GM12872 (cell line): Measurements from ENCODE around the gene RASSF1.

Source experiments
- CTCF ChIP-seq: IDR thresholded peaks from 3 replicates; pipeline ENCODE4 v1.5.1; 2011; ENCODE audit warnings: low read depth, mild to moderate bottlenecking, low read length, moderate library complexity; ENCODE audit not compliant: insufficient read depth

RASSF1 gene

GRCh38 chr3:50314342-50314741 lies 26.3 kb downstream of the RASSF1 start:
- no peak for TF ChIP-seq CTCF

GRCh38 chr3:50304601-50305000 lies 36.0 kb downstream of the RASSF1 start:
- TF ChIP-seq CTCF = no peak

DNA sequence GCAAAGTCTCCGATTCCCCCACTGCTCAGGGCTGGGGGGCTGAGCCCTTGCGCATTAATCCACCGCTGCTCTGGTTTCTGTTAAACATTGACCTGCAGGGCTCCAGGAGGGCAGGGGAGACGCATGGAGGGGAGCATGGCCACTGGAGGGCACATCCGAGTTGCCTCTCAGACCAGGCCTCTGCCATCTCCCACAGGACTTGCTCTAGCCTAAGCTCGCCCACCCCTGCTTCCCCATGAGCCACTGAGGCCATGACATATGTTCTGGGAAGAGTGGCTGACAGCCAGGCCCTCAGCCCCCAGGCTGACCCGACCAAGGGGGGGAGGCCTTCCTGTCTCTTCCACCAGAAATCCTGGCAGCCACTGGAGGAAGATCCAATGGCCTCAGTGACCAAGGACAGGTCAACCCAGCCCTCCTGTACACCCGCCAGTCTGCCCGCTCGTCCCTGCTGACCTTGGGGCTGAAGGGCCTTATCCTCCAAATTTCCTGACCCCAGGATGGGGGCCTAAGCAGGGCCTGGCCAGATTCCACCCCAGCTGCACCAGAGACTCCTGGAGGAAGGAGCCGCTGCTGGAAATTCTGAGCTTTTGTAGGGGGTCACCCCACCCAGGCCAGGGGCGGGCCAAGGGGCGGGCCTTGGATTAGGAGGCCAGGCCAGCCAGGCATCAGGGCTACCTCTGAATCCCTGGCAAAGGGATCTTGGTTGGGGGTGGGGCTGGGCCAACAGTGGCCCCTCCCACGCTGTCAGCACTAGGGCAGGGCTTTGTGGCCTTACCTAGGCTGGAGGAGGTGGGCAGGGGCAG lies 37.4 kb downstream of the RASSF1 start, which contains the start of gene HYAL1:
HYAL1 (minus strand) TSS at position 562 of the 803 bp plus-strand sequence. CDS start 618 bp downstream, outside the sequence.
- TF ChIP-seq CTCF = no peak

GRCh38 chr3:50302095-50303012 lies 38.3 kb downstream of the RASSF1 start:
- no peak for TF ChIP-seq CTCF

DNA sequence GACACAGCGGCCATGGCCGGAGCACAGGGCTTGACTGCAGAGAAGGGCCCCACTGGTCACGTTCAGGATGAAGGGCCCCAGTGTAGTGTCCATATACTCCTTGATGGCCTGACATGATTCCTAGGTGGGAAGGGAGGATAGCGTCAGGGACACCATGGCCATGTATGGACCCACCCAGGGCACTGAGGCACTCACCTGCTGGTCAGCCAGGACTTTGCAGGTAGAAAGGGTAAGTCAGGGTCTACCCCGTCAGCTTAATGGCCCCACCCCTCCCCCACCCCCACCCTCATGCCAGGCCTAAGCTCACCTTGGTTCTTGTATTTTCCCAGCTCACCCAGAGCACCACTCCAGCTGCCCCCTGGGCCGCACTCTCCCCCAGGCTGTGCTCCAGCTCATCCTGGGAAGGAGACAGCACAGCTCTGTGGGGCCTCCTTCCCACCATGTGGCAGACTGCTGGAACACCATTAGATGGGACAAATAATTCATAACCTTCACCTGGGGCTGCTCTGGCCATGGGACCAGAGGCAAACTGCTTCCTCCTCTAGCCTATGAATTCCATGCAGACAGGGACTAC lies 39.9 kb downstream of the RASSF1 start:
- TF ChIP-seq CTCF = no peak

GRCh38 chr3:50299929-50300680 lies 40.5 kb downstream of the RASSF1 start:
- no peak for TF ChIP-seq CTCF
